Measurements from ENCODE around the gene PDCD4. TPM values are rescaled to one million over a fixed set of nuclear protein-coding genes. Genes with fewer than 3 reads are reported as not detected.
"Not testable (repeated sequence)": the region's sequence is repeated elsewhere in the genome, so short reads cannot be mapped to it uniquely, and the experiment has no call there.

Gene PDCD4
- polyA plus RNA-seq, 3 donors: 195 to 273 (median 227) TPM

GRCh38 chr10:110853921-110854605 is 17.7 kb upstream of the PDCD4 start:
- no peak for DNase-seq (ENCODE audit: extremely low read depth in 1 of 11, low read depth in 9 of 11, low spot score in 4 of 11)

- DNase-seq (ENCODE audit: extremely low read depth in 1 of 11, low read depth in 9 of 11, low spot score in 4 of 11): no peak
These were observed 14.2 kb upstream of the PDCD4 start for GRCh38 chr10:110857265-110858171.

- no peak for DNase-seq (ENCODE audit: extremely low read depth in 1 of 11, low read depth in 9 of 11, low spot score in 4 of 11)
These were observed 13.3 kb upstream of the PDCD4 start for GRCh38 chr10:110858297-110858934.

- no peak for DNase-seq (ENCODE audit: extremely low read depth in 1 of 11, low read depth in 9 of 11, low spot score in 4 of 11)
These were observed 12.3 kb upstream of the PDCD4 start for GRCh38 chr10:110859206-110859972.

GRCh38 chr10:110859973-110860376 is 11.8 kb upstream of the PDCD4 start:
- no peak for DNase-seq (ENCODE audit: extremely low read depth in 1 of 11, low read depth in 9 of 11, low spot score in 4 of 11)

- no peak for DNase-seq (ENCODE audit: extremely low read depth in 1 of 11, low read depth in 9 of 11, low spot score in 4 of 11)
These were observed 11.0 kb upstream of the PDCD4 start for GRCh38 chr10:110860576-110861241.

GRCh38 chr10:110861476-110861875 is 10.3 kb upstream of the PDCD4 start:
- DNase-seq (ENCODE audit: extremely low read depth in 1 of 11, low read depth in 9 of 11, low spot score in 4 of 11): no peak

- no peak for DNase-seq (ENCODE audit: extremely low read depth in 1 of 11, low read depth in 9 of 11, low spot score in 4 of 11)
These were observed 9.6 kb upstream of the PDCD4 start for GRCh38 chr10:110861930-110862649.

GRCh38 chr10:110862961-110863360 is 8.8 kb upstream of the PDCD4 start:
- no peak for DNase-seq (ENCODE audit: extremely low read depth in 1 of 11, low read depth in 9 of 11, low spot score in 4 of 11)

- DNase-seq (ENCODE audit: extremely low read depth in 1 of 11, low read depth in 9 of 11, low spot score in 4 of 11): no peak
These were observed 8.4 kb upstream of the PDCD4 start for GRCh38 chr10:110863361-110863760.

- no peak for DNase-seq (ENCODE audit: extremely low read depth in 1 of 11, low read depth in 9 of 11, low spot score in 4 of 11)
These were observed 7.8 kb upstream of the PDCD4 start for GRCh38 chr10:110863956-110864355.

GRCh38 chr10:110864662-110865140 is 7.0 kb upstream of the PDCD4 start:
- no peak for DNase-seq (ENCODE audit: extremely low read depth in 1 of 11, low read depth in 9 of 11, low spot score in 4 of 11)

GRCh38 chr10:110865186-110865808 is 6.4 kb upstream of the PDCD4 start:
- no peak for DNase-seq (ENCODE audit: extremely low read depth in 1 of 11, low read depth in 9 of 11, low spot score in 4 of 11)

GRCh38 chr10:110865809-110866482 is 5.8 kb upstream of the PDCD4 start:
- DNase-seq (ENCODE audit: extremely low read depth in 1 of 11, low read depth in 9 of 11, low spot score in 4 of 11): no peak

- DNase-seq (ENCODE audit: extremely low read depth in 1 of 11, low read depth in 9 of 11, low spot score in 4 of 11): not testable (repeated sequence)
These were observed 4.5 kb upstream of the PDCD4 start for GRCh38 chr10:110867011-110867806.

- DNase-seq (ENCODE audit: extremely low read depth in 1 of 11, low read depth in 9 of 11, low spot score in 4 of 11): no peak
These were observed 3.8 kb upstream of the PDCD4 start for GRCh38 chr10:110867807-110868465.

Measured in renal cortex interstitium (tissue), 11 donors.